ENCODE measurements around the gene IQSEC1. TPM values are rescaled to one million over a fixed set of nuclear protein-coding genes. Genes with fewer than 3 reads are reported as not detected.
A peak's percentile ranks its signal among the peaks of the same experiment; 100 is the strongest.
"Not testable (repeated sequence)": the region's sequence is repeated elsewhere in the genome, so short reads cannot be mapped to it uniquely, and the experiment has no call there.

The IQSEC1 gene
- total RNA-seq, 3 donors from 2014 or later, result 17.1 to 24.8 (median 19.4) TPM

GRCh38 chr3:12875857-12876836 is 197.1 kb downstream of the IQSEC1 start:
- no peaks in the 10 kb centered on the region for H3K9me3 Mint-ChIP-seq
- H3K4me1 Mint-ChIP-seq (ENCODE audit: low read depth), result no peaks in the 10 kb centered on the region
- H3K27me3 Mint-ChIP-seq (ENCODE audit: low read depth), result peaks cover 10% of the 10 kb centered on the region
- H3K4me3 Mint-ChIP-seq, result no peak overlapping the region
- ATAC-seq, result peak; percentile 48 to 61
- no peak for DNase-seq
- H3K36me3 Mint-ChIP-seq (ENCODE audit: insufficient read depth), result no peaks in the 10 kb centered on the region

- no peak overlapping the region for H3K4me3 Mint-ChIP-seq
Measured at GRCh38 chr3:12871404-12871983, 201.7 kb downstream of the IQSEC1 start.

GRCh38 chr3:12870942-12871341 is 202.3 kb downstream of the IQSEC1 start:
- Mint-ChIP-seq H3K9me3 (no peaks in the 10 kb centered on the region), H3K4me3 (peak overlapping the region; percentile 31), H3K36me3 (ENCODE audit: insufficient read depth) (no peaks in the 10 kb centered on the region), H3K4me1 (ENCODE audit: low read depth) (peaks cover 17% of the 10 kb centered on the region), H3K27me3 (ENCODE audit: low read depth) (peaks cover 21% of the 10 kb centered on the region)
- DNase-seq, result no peak
- ATAC-seq, result no peak

More at GRCh38 chr3:12871404-12871983, 201.7 kb downstream of the IQSEC1 start:
- Mint-ChIP-seq H3K27me3 (ENCODE audit: low read depth) (peaks cover 21% of the 10 kb centered on the region), H3K4me1 (ENCODE audit: low read depth) (peaks cover 17% of the 10 kb centered on the region), H3K36me3 (ENCODE audit: insufficient read depth) (no peaks in the 10 kb centered on the region), H3K9me3 (no peaks in the 10 kb centered on the region)
- DNase-seq (no peak), ATAC-seq (no peak)

- H3K4me1 Mint-ChIP-seq (ENCODE audit: low read depth), result peaks cover 17% of the 10 kb centered on the region
- peak overlapping the region; percentile 76 for H3K4me3 Mint-ChIP-seq
- peaks cover 13% of the 10 kb centered on the region for H3K27me3 Mint-ChIP-seq (ENCODE audit: low read depth)
- no peaks in the 10 kb centered on the region for H3K36me3 Mint-ChIP-seq (ENCODE audit: insufficient read depth)
- DNase-seq (no peak), ATAC-seq (peak; percentile 52 to 55)
- peaks cover 6% of the 10 kb centered on the region for H3K9me3 Mint-ChIP-seq
Measured at GRCh38 chr3:12869035-12869621, 204.1 kb downstream of the IQSEC1 start.

- Mint-ChIP-seq H3K4me3 (peak overlapping the region; percentile 76), H3K36me3 (ENCODE audit: insufficient read depth) (no peaks in the 10 kb centered on the region), H3K27me3 (ENCODE audit: low read depth) (peaks cover 13% of the 10 kb centered on the region), H3K4me1 (ENCODE audit: low read depth) (peaks cover 17% of the 10 kb centered on the region), H3K9me3 (peaks cover 6% of the 10 kb centered on the region)
- peak; percentile 74 to 78 for ATAC-seq
- peak; percentile 40 for DNase-seq
Measured at GRCh38 chr3:12868039-12869034, 204.9 kb downstream of the IQSEC1 start.

GRCh38 chr3:12866836-12867235 is 206.4 kb downstream of the IQSEC1 start:
- Mint-ChIP-seq H3K9me3 (peaks cover 6% of the 10 kb centered on the region), H3K4me3 (no peak overlapping the region), H3K4me1 (ENCODE audit: low read depth) (peaks cover 17% of the 10 kb centered on the region), H3K27me3 (ENCODE audit: low read depth) (peaks cover 13% of the 10 kb centered on the region), H3K36me3 (ENCODE audit: insufficient read depth) (no peaks in the 10 kb centered on the region)
- ATAC-seq, result no peak
- DNase-seq, result no peak

GRCh38 chr3:12865271-12865670 is 208.0 kb downstream of the IQSEC1 start:
- H3K4me3 Mint-ChIP-seq, result no peak overlapping the region
- DNase-seq (no peak), ATAC-seq (no peak)
- peaks cover 6% of the 10 kb centered on the region for H3K9me3 Mint-ChIP-seq
- H3K27me3 Mint-ChIP-seq (ENCODE audit: low read depth), result peaks cover 11% of the 10 kb centered on the region
- H3K4me1 Mint-ChIP-seq (ENCODE audit: low read depth), result peaks cover 11% of the 10 kb centered on the region
- no peaks in the 10 kb centered on the region for H3K36me3 Mint-ChIP-seq (ENCODE audit: insufficient read depth)

GRCh38 chr3:12862387-12862786 is 210.8 kb downstream of the IQSEC1 start:
- no peaks in the 10 kb centered on the region for H3K4me1 Mint-ChIP-seq (ENCODE audit: low read depth)
- no peak for DNase-seq
- peaks cover 6% of the 10 kb centered on the region for H3K9me3 Mint-ChIP-seq
- ATAC-seq, result no peak
- peaks cover 3% of the 10 kb centered on the region for H3K27me3 Mint-ChIP-seq (ENCODE audit: low read depth)
- no peaks in the 10 kb centered on the region for H3K36me3 Mint-ChIP-seq (ENCODE audit: insufficient read depth)
- no peak overlapping the region for H3K4me3 Mint-ChIP-seq

- DNase-seq (no peak), ATAC-seq (no peak)
- Mint-ChIP-seq H3K27me3 (ENCODE audit: low read depth) (peaks cover 3% of the 10 kb centered on the region), H3K4me3 (no peak overlapping the region), H3K4me1 (ENCODE audit: low read depth) (no peaks in the 10 kb centered on the region), H3K9me3 (peaks cover 6% of the 10 kb centered on the region), H3K36me3 (ENCODE audit: insufficient read depth) (no peaks in the 10 kb centered on the region)
Measured at GRCh38 chr3:12861611-12862010, 211.6 kb downstream of the IQSEC1 start.

- no peak for ATAC-seq
- Mint-ChIP-seq H3K4me1 (ENCODE audit: low read depth) (no peaks in the 10 kb centered on the region), H3K36me3 (ENCODE audit: insufficient read depth) (no peaks in the 10 kb centered on the region), H3K4me3 (no peak overlapping the region), H3K9me3 (no peaks in the 10 kb centered on the region), H3K27me3 (ENCODE audit: low read depth) (no peaks in the 10 kb centered on the region)
- DNase-seq, result no peak
Measured at GRCh38 chr3:12859840-12860239, 213.4 kb downstream of the IQSEC1 start.

GRCh38 chr3:12856626-12857025 is 216.6 kb downstream of the IQSEC1 start:
- Mint-ChIP-seq H3K4me3 (no peak overlapping the region), H3K4me1 (ENCODE audit: low read depth) (no peaks in the 10 kb centered on the region), H3K27me3 (ENCODE audit: low read depth) (peaks cover 5% of the 10 kb centered on the region), H3K36me3 (ENCODE audit: insufficient read depth) (no peaks in the 10 kb centered on the region), H3K9me3 (no peaks in the 10 kb centered on the region)
- DNase-seq, result no peak
- no peak for ATAC-seq

- Mint-ChIP-seq H3K4me1 (ENCODE audit: low read depth) (no peaks in the 10 kb centered on the region), H3K27me3 (ENCODE audit: low read depth) (peaks cover 5% of the 10 kb centered on the region), H3K36me3 (ENCODE audit: insufficient read depth) (no peaks in the 10 kb centered on the region), H3K4me3 (no peak overlapping the region), H3K9me3 (no peaks in the 10 kb centered on the region)
- DNase-seq (no peak), ATAC-seq (no peak)
Measured at GRCh38 chr3:12854565-12854964, 218.7 kb downstream of the IQSEC1 start.

GRCh38 chr3:12853847-12854246 is 219.4 kb downstream of the IQSEC1 start:
- H3K9me3 Mint-ChIP-seq; DNase-seq; H3K36me3 Mint-ChIP-seq (ENCODE audit: insufficient read depth); H3K27me3 Mint-ChIP-seq (ENCODE audit: low read depth); H3K4me3 Mint-ChIP-seq; H3K4me1 Mint-ChIP-seq (ENCODE audit: low read depth); ATAC-seq: not testable (repeated sequence)
